Spinal cord (tissue), 10 donors: ENCODE measurements around the gene ZNF101. TPM values are rescaled to one million over a fixed set of nuclear protein-coding genes. Genes with fewer than 3 reads are reported as not detected.

Experiments used
- DNase-seq, 6 donors: peaks; one replicate each; pipeline versions ENCODE4 v3.0.0 to v3.0.0-alpha.2; 2013 to 2015; ENCODE audit warnings: low spot score in 6 of 6, low read depth in 4 of 6
- H3K27ac ChIP-seq: one replicate; pipeline ENCODE4 v1.5.1; 2013; ENCODE audit warnings: low read depth, low read length, control low read depth
- H3K27me3 ChIP-seq: one replicate; pipeline ENCODE4 v1.6.1; 2013; ENCODE audit warnings: low read length; ENCODE audit not compliant: control insufficient read depth, insufficient read depth
- H3K36me3 ChIP-seq: one replicate; pipeline ENCODE4 v1.6.1; 2013; ENCODE audit warnings: low read length; ENCODE audit not compliant: control insufficient read depth, insufficient read depth
- H3K4me1 ChIP-seq: one replicate; pipeline ENCODE4 v1.6.1; 2013; ENCODE audit warnings: low read length; ENCODE audit not compliant: control insufficient read depth, insufficient read depth
- H3K4me3 ChIP-seq: one replicate; pipeline ENCODE4 v1.5.1; 2013; ENCODE audit warnings: low read depth, low read length, control low read depth
- H3K9me3 ChIP-seq: one replicate; pipeline ENCODE4 v1.6.1; 2013; ENCODE audit warnings: low read length; ENCODE audit not compliant: control insufficient read depth, insufficient read depth
- WGBS: methylation state at CpG from one replicate; pipeline ENCODE4 v1.1.5; 2013; ENCODE audit warnings: missing lambda C conversion rate; ENCODE audit not compliant: insufficient coverage; 5-methylcytosine and 5-hydroxymethylcytosine counted together
- long read RNA-seq, 4 donors: transcript quantifications; one replicate each; lab custom pipeline, GENCODE V29; 2026
- polyA plus RNA-seq, 2 donors: library from polyadenylated mRNA; unstranded; fragments of 120-200 nt; gene quantifications; one replicate each; pipeline ENCODE4 v1.2.1, GENCODE V29; 2013; ENCODE audit not compliant: insufficient read length in 2 of 2
- total RNA-seq, 2 donors: library from RNA; depleted of rRNA in 1 of 2; stranded (reverse); fragments of 120-200 nt in 1 of 2; fragments of >200 nt in 1 of 2; gene quantifications; one replicate each; pipeline versions ENCODE4 v1.2.3 to v1.2.4, GENCODE V29; 2013 to 2014
- donor health status: healthy.

Gene ZNF101
- 10 to 100 TPM in 1 of 2 donors, 1 to 10 TPM in 1; 9.7 to 10.5 TPM for total RNA-seq
- 10 to 100 TPM; 12.7 to 19.1 TPM for polyA plus RNA-seq
- long read RNA-seq, donor 1, partial matches to known transcripts = 0 of 6 reads
- long read RNA-seq, donor 1, other reads (novel, unspliced or antisense) = 6 of 6 reads
- long read RNA-seq, donor 2, partial matches to known transcripts = 0 of 1 reads
- long read RNA-seq, donor 2, other reads (novel, unspliced or antisense) = 0 of 1 reads
- long read RNA-seq, donor 3, full-length matches to known transcripts = 2 of 2 reads
- long read RNA-seq, donor 3, partial matches to known transcripts = 0 of 2 reads
- long read RNA-seq, donor 3, other reads (novel, unspliced or antisense) = 0 of 2 reads
- long read RNA-seq, donor 4, full-length matches to known transcripts = 2 of 2 reads
- long read RNA-seq, donor 4, partial matches to known transcripts = 0 of 2 reads
- long read RNA-seq, donor 4, other reads (novel, unspliced or antisense) = 0 of 2 reads

DNA sequence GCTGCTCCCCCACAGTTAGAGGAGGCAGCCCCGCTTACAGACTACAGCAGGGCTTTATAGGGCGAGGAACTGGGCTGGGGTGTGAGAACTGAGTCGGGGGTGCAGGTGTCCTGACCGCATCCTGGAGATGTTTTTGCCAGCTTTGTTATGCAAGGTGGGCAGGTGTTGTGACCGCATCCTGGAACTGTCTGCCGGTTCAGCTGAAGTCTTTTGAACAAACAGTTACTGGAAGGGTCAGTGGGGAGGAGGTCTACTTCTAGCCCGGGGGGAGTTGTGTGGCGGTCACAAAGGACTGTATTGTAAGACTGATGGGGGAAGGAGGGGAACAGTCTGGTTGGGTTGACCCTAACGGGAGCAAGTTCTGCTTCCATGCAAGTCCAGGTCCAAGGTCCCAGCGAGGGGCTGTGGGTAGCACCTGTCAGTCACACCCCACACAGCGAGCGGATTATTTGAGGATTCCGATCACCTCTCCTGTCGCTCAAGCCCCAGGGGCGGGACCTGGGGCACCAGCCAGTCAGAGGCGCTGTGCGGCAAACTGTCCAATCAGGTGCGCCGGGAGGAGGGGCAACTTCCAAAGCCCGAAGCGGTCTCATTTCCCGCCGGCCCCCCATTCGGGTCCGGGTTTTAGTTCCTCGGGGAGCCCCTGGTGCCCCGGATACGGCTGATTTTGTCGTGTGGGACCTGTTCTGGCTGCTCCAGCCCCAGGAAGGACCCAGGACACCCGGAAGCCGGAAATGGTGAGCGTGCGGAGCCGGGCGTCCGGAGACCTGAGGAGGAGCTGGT is at the start of gene ZNF101:
TSS of gene ZNF101 (plus strand) at position 610 of the 783 bp plus-strand sequence. CDS start at position 735, 125 bp downstream.
- peaks cover 17% of the 10 kb centered on the region for H3K4me1 ChIP-seq
- peak; percentile 73 to 98 (median 88) for DNase-seq
- H3K9me3 ChIP-seq = no peaks in the 10 kb centered on the region
- H3K27ac ChIP-seq = peak within 1 kb of the TSS; percentile 81
- no peaks in the 10 kb centered on the region for H3K27me3 ChIP-seq
- H3K36me3 ChIP-seq = no peaks in the 10 kb centered on the region
- 3% methylated on average over 36 of the region's 36 CpGs for WGBS
- H3K4me3 ChIP-seq = peak within 1 kb of the TSS; percentile 85

DNA sequence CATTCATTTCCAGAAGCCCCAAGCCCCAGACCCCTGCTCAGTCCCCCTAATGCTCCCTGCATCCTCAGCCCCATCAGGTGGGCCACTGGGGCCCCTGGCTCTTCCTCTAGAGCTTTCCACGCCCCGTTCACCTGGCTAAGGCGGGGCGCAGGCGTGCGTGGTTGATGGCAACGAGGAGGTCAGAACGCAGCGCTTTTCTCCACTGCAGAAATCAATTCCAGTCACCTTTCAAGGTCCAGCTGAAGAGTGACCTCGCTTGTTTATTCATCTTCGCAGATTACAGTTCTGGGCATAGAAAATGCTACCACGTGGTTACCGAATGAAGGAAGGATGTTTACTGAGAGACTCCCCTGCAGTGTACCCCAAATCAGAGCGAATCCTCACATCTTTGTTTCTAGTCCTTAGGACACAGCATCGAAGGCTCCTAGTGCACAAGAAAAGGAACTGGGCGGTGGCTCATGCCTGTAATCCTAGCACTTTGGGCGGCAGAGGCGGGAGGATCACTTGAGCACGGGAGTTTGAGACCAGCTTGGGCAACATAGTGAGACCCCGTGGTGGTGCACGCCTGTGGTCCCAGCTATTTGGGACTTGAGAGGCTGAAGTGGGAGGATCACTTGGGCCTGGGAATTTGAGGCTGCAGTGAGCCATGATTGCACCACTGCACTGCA is 49.3 kb upstream of the ZNF101 start:
- Histone ChIP-seq H3K27ac (no peak overlapping the region), H3K36me3 (peaks cover 16% of the 10 kb centered on the region), H3K9me3 (no peaks in the 10 kb centered on the region), H3K27me3 (no peaks in the 10 kb centered on the region), H3K4me3 (peak overlapping the region; percentile 22), H3K4me1 (peaks cover 18% of the 10 kb centered on the region)
- WGBS = 54% methylated on average over 18 of the region's 21 CpGs
- peak in 1 of 6 donors; percentile 15 for DNase-seq

GRCh38 chr19:19619849-19620210 is 48.8 kb upstream of the ZNF101 start:
- H3K4me3 ChIP-seq = no peak overlapping the region
- no peaks in the 10 kb centered on the region for H3K27me3 ChIP-seq
- WGBS = 43% methylated on average over 6 of the region's 7 CpGs
- H3K36me3 ChIP-seq = peaks cover 21% of the 10 kb centered on the region
- H3K27ac ChIP-seq = no peak overlapping the region
- H3K4me1 ChIP-seq = peaks cover 18% of the 10 kb centered on the region
- no peaks in the 10 kb centered on the region for H3K9me3 ChIP-seq
- no peak for DNase-seq

DNA sequence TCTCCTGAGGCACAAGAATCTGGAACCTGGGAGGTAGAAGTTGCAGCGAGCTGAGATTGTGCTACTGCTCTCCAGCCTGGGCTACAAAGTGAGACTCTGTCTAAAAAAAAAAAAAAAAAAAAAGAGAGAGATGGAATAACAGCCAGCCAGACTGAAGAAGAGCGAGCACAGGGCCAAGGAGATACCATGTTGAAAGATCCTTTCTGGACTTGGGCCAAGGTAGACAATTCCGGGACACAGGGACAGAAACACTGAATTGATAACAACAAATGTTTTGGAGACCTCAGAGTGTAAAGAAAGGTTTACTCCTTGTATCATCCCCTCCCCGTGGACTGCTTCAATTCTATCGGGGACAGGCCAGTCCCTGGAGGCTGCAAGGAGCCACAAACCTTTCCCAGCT is 45.3 kb upstream of the ZNF101 start:
- Histone ChIP-seq H3K36me3 (peaks cover 31% of the 10 kb centered on the region), H3K27me3 (no peaks in the 10 kb centered on the region), H3K4me1 (peaks cover 27% of the 10 kb centered on the region), H3K4me3 (no peak overlapping the region), H3K9me3 (no peaks in the 10 kb centered on the region), H3K27ac (no peak overlapping the region)
- DNase-seq = no peak
- 62% methylated on average over 4 of the region's 5 CpGs for WGBS

- H3K27me3 ChIP-seq = no peaks in the 10 kb centered on the region
- WGBS = 96% methylated on average over 17 of the region's 19 CpGs
- H3K4me1 ChIP-seq = peaks cover 27% of the 10 kb centered on the region
- no peak for DNase-seq
- no peaks in the 10 kb centered on the region for H3K9me3 ChIP-seq
- H3K36me3 ChIP-seq = peaks cover 31% of the 10 kb centered on the region
- H3K27ac ChIP-seq = no peak overlapping the region
- H3K4me3 ChIP-seq = no peak overlapping the region
Observed at GRCh38 chr19:19624032-19624570, 44.5 kb upstream of the ZNF101 start.

GRCh38 chr19:19626516-19627472 is 41.8 kb upstream of the ZNF101 start:
- H3K27ac ChIP-seq = no peak overlapping the region
- no peaks in the 10 kb centered on the region for H3K27me3 ChIP-seq
- peak overlapping the region; percentile 40 for H3K4me3 ChIP-seq
- no peaks in the 10 kb centered on the region for H3K9me3 ChIP-seq
- H3K36me3 ChIP-seq = peaks cover 48% of the 10 kb centered on the region
- no peak for DNase-seq
- peaks cover 23% of the 10 kb centered on the region for H3K4me1 ChIP-seq
- 93% methylated on average over 45 of the region's 48 CpGs for WGBS

GRCh38 chr19:19627621-19628500 is 40.8 kb upstream of the ZNF101 start, which contains the start of gene LPAR2:
Gene LPAR2 (minus strand): TSS chr19:19628220. CDS start chr19:19627275, 945 bp downstream.
- WGBS = 2% methylated on average over 84 of the region's 87 CpGs
- Histone ChIP-seq H3K4me1 (peaks cover 23% of the 10 kb centered on the region), H3K9me3 (no peaks in the 10 kb centered on the region), H3K27ac (no peak within 1 kb of the TSS), H3K4me3 (peak within 1 kb of the TSS; percentile 44), H3K36me3 (peaks cover 47% of the 10 kb centered on the region), H3K27me3 (no peaks in the 10 kb centered on the region)
- DNase-seq = peak in 4 of 6 donors; percentile 29 to 93 (median 73)
